Pancreas (tissue), 10 donors: ENCODE measurements around the gene SNCB. TPM values are rescaled to one million over a fixed set of nuclear protein-coding genes. Genes with fewer than 3 reads are reported as not detected.
"Not testable (repeated sequence)": the region's sequence is repeated elsewhere in the genome, so short reads cannot be mapped to it uniquely, and the experiment has no call there.

Experiments used
- ATAC-seq, 4 donors: fragments of 200-7000 bp; cut with Tn5 transposase; one replicate each; pipeline versions ENCODE4 v1.8.0 to v1.9.1; 2020; ENCODE audit warnings: mild to moderate bottlenecking in 4 of 4, moderate library complexity in 4 of 4
- DNase-seq, 6 donors: peaks; one replicate each; pipeline ENCODE4 v3.0.0-alpha.2; 2020
- FAIRE-seq: peaks from 2 replicates; lab custom pipeline; 2012; peaks lifted over from hg19 to GRCh38; lab: Jason Lieb, UNC
- H3K27ac ChIP-seq, 4 donors: fragments of 200-600 bp; sonication (generic); 1 replicate in 3 of 4; 2 replicates in 1 of 4; pipeline versions ENCODE4 v1.5.0 to v1.8.0; 2020
- H3K27me3 ChIP-seq, 4 donors: fragments of 200-600 bp; one replicate each; pipeline ENCODE4 v1.8.0; 2021
- H3K36me3 ChIP-seq, 3 donors: fragments of 200-600 bp; sonication (generic) in 1 of 3; one replicate each; pipeline versions ENCODE4 v1.5.0 to v1.8.0; 2020 to 2021
- H3K4me1 ChIP-seq, 3 donors: fragments of 200-600 bp; one replicate each; pipeline ENCODE4 v1.8.0; 2021
- H3K4me3 ChIP-seq, 4 donors: fragments of 200-600 bp; sonication (generic) in 2 of 4; one replicate each; pipeline versions ENCODE4 v1.5.0 to v1.8.0; 2020 to 2021
- H3K9me3 ChIP-seq, 4 donors: fragments of 200-600 bp; one replicate each; pipeline ENCODE4 v1.8.0; 2021
- WGBS, 2 donors: extraction: QIAGEN DNeasy Blood & Tissue Kit; methylation state at CpG; one replicate each; pipeline ENCODE4 v1.1.7; 2013; 5-methylcytosine and 5-hydroxymethylcytosine counted together
- intact Hi-C, 3 donors: fragments of 100-400 bp; cut with DNase I; formaldehyde crosslinking; loops; one replicate each; pipeline versions ENCODE4 v1.11.1 to v1.14.2; 2022
- polyA plus RNA-seq, 2 donors: library from polyadenylated mRNA; stranded (reverse); fragments of 200-250 nt; gene quantifications; one replicate each; pipeline ENCODE4 v1.2.3, GENCODE V29; 2013
- total RNA-seq, 6 donors: library from RNA; stranded (reverse); fragmentation: NEBNext Ultra II Directional in 4 of 6; extraction: Animal tissue kit (Norgen Biotek cat#: 25700) in 4 of 6; gene quantifications; one replicate each; pipeline versions ENCODE4 v1.2.1 to v1.2.4, GENCODE V29; 2021 to 2023
- TF ChIP-seq, protein P1 (sequence below), 4 donors: fragments of 200-600 bp; sonication (generic) in 3 of 4; IDR thresholded peaks; one replicate each; pipeline versions ENCODE4 v1.5.0 to v1.8.0; 2021; ENCODE audit warnings: antibody characterized with exemption in 4 of 4
- donor health status: healthy with polysubstance abuse.
- donor health status: DM: no; HTN: no; CAD: no; lungs with moderate emphysema.
- donor health status: DM: no; HTN: no; CAD: no.
- donor health status: control.
- donor health status: control.
- donor health status: Bipolar disorder and iron deficiency.
- donor health status: DM: yes; HTN: yes; CAD: no.
- donor health status: DM: no; HTN: no; CAD: no.
- donor health status: DM: no; HTN: no; CAD: no.
- donor health status: DM: yes; HTN: yes; CAD: no.

SNCB gene
- total and polyA plus RNA-seq, 8 donors = 0.14 to 6.6 (median 0.40) TPM; not detected in 1

DNA sequence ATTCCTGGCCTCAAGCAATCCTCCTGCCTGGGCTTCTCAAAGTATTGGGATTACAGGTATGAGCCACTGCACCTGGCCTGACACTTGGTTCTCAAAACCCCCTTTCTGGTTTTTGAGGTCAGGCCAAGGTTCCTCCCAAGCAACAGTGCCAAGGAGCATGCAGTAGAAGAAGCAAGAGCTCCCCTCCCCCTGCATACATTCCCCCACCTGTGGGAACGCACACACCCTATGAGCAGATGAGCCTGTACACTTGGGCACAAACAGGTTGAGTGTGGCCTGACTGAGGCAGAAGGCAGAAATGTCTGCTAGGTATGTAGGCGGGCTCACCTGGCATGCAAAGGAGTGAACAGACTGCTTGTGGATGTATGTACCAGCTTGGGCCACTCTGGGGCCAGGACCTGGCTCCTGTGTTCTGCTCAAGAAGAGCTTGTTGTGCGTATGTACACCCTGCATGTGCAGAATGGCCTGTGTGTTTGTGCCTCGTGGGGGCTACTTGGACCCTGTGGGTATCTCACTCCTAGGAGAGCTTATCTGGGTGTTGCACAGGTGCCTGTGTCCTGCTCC lies 22.1 kb downstream of the SNCB start:
- Histone ChIP-seq H3K9me3 (no peaks in the 10 kb centered on the region), H3K4me3 (no peak overlapping the region), H3K27ac (no peak overlapping the region), H3K36me3 (no peaks in the 10 kb centered on the region), H3K4me1 (no peaks in the 10 kb centered on the region), H3K27me3 (no peaks in the 10 kb centered on the region)
- intact Hi-C loops = no loop called here
- no peak for ATAC-seq
- FAIRE-seq = no peak
- DNase-seq = no peak
- TF ChIP-seq, protein P1, sequence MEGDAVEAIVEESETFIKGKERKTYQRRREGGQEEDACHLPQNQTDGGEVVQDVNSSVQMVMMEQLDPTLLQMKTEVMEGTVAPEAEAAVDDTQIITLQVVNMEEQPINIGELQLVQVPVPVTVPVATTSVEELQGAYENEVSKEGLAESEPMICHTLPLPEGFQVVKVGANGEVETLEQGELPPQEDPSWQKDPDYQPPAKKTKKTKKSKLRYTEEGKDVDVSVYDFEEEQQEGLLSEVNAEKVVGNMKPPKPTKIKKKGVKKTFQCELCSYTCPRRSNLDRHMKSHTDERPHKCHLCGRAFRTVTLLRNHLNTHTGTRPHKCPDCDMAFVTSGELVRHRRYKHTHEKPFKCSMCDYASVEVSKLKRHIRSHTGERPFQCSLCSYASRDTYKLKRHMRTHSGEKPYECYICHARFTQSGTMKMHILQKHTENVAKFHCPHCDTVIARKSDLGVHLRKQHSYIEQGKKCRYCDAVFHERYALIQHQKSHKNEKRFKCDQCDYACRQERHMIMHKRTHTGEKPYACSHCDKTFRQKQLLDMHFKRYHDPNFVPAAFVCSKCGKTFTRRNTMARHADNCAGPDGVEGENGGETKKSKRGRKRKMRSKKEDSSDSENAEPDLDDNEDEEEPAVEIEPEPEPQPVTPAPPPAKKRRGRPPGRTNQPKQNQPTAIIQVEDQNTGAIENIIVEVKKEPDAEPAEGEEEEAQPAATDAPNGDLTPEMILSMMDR (IDR thresholded peaks at IDR 0.05) = no peak
- 88 to 91% methylated on average over 4 of the region's 4 CpGs for WGBS, 2 donors

DNA sequence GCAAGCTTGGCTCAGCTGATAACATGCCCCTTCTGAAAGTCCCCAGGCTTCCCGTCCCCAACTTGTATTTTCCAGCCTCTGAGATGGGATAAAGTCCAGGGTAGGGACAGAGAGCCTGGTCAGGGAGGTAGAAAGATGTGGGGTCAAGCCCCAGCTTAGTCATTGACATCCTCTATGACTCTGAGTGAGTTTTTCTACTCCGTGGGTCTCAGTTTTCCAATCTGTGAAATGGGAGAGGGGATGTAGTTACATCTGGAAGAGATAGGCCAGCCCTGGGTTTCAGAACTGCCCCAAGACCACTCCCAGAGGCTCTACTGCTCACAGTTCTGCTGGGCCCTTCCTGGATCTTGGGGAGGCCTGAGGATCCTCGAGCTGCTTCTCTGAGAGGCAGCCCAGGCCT lies 23.5 kb downstream of the SNCB start:
- Histone ChIP-seq H3K9me3 (no peaks in the 10 kb centered on the region), H3K4me1 (no peaks in the 10 kb centered on the region), H3K27me3 (no peaks in the 10 kb centered on the region), H3K4me3 (no peak overlapping the region), H3K36me3 (no peaks in the 10 kb centered on the region), H3K27ac (no peak overlapping the region)
- 81 to 83% methylated on average over 3 of the region's 3 CpGs for WGBS, 2 donors
- intact Hi-C loops = no loop called here
- peak in 1 of 6 donors; percentile 22 for DNase-seq
- no peak for ATAC-seq
- TF ChIP-seq, protein P1 (IDR thresholded peaks at IDR 0.05) = no peak
- FAIRE-seq = no peak

DNA sequence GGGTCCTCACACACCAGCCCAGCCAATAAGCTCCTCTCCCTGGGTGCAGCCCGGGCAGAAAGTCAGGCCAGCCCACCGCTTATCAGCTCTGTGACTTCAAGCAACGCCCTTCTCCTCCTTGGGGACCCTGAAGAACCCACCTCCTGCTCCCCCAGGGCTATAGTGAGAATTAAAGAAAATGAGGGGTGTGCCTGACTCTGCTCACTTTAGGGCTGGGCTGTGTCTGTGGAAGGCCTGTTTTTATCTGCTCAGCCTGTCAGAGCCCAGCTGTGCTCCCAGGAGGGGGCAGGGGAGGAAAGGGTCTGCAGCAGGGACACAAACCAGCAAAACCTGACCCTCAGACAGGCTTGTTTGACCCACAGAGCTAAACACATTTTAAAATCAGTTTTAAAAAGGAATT lies 24.3 kb downstream of the SNCB start:
- 69 to 77% methylated on average over 3 of the region's 3 CpGs for WGBS, 2 donors
- DNase-seq = peak in 1 of 6 donors; percentile 29
- Histone ChIP-seq H3K9me3 (no peaks in the 10 kb centered on the region), H3K27me3 (no peaks in the 10 kb centered on the region), H3K27ac (no peak overlapping the region), H3K4me3 (no peak overlapping the region), H3K4me1 (no peaks in the 10 kb centered on the region), H3K36me3 (no peaks in the 10 kb centered on the region)
- no peak for FAIRE-seq
- intact Hi-C loops = no loop called here
- ATAC-seq = no peak
- TF ChIP-seq, protein P1 (IDR thresholded peaks at IDR 0.05) = no peak

DNA sequence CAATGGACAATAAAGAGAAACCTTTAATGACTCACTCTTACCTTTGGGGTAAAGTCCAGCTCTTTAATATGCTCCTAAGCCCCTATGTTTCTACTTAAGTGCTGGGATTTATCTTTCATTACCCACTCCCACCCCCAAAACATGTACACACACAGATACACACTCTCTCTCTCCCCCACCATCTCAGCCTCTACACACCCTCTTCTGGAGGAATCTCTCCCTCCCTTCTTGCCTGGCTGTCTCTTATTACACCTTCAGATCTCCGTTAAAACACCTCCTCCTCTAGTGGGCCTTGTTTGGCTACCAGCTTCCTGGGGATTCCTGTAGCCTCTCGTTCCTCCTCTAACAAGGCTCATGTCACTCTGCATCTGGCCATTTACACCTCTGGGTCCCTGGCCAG lies 27.2 kb downstream of the SNCB start:
- Histone ChIP-seq H3K27me3 (no peaks in the 10 kb centered on the region), H3K4me1 (no peaks in the 10 kb centered on the region), H3K9me3 (no peaks in the 10 kb centered on the region), H3K27ac (no peak overlapping the region), H3K4me3 (no peak overlapping the region), H3K36me3 (no peaks in the 10 kb centered on the region)
- no peak for ATAC-seq
- TF ChIP-seq, protein P1 (IDR thresholded peaks at IDR 0.05) = no peak
- FAIRE-seq = no peak
- 21 to 22% methylated on average over 2 of the region's 2 CpGs for WGBS, 2 donors
- DNase-seq = no peak
- intact Hi-C loops = no loop called here

DNA sequence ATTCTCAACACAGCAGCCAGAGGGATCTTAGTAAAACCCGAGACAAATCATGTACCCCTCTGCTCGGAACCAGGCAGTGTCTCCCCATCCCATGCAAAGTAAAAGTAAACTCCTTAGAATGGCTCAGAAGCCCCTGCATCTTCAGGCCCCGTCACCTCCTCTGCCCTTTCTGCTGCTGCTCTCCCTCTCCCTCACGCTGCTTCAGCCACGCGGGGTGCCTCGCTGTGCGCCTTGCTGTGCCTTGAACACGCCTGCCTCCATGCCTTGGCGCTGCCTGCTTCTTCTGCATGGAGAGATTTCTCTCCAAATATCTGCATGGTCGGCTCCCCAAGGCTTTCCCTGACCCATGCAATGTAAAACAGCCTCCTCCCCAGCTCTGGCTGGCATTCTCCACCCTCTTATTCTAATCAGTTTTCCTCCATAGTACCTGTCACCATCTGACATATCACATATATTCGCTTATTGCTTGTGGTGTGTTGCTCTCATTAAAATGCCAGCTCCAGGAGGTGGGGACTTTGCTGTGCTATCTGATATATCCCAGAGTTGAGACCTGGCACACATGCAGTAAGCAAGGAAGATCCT lies 28.3 kb downstream of the SNCB start:
- Histone ChIP-seq H3K9me3 (no peaks in the 10 kb centered on the region), H3K4me1 (no peaks in the 10 kb centered on the region), H3K4me3 (no peak overlapping the region), H3K36me3 (no peaks in the 10 kb centered on the region), H3K27ac (no peak overlapping the region), H3K27me3 (no peaks in the 10 kb centered on the region)
- TF ChIP-seq, protein P1 (IDR thresholded peaks at IDR 0.05) = no peak
- FAIRE-seq = no peak
- 58 to 63% methylated on average over 12 of the region's 12 CpGs for WGBS, 2 donors
- no peak for ATAC-seq
- DNase-seq = peak in 1 of 6 donors; percentile 16
- intact Hi-C loops = no loop called here

DNA sequence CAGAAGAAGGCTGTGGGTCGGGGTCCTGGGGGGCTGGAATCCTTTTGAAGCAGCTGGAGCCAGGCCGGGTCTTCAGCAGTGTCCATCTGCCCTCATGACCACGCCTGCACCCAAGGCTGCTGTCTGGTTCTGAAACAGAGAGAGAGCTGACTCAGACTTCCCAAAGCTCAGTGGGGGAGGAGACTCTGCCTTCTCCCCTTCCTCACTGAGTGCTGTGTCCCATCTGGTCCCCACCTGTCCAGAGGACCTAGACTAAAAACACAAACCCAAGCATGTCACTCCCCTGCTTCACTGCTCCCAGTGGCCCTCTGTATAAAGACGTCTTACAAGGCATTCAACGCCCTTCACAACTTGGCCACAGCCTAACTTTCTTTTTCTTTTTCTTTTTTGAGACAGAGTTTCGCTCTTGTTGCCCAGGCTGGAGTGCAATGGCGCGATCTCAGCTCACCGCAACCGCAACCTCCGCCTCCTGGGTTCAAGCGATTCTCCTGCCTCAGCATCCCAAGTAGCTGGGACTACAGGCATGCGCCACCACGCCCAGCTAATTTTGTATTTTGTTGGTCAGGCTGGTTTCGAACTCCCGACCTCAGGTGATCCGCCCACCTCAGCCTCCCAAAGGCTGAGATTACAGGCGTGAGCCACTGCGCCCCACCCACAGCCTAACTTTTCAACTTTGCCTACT lies 30.4 kb downstream of the SNCB start:
- intact Hi-C loops, H3K4me1 ChIP-seq, H3K27me3 ChIP-seq, H3K27ac ChIP-seq, DNase-seq, H3K9me3 ChIP-seq, ATAC-seq, FAIRE-seq, H3K36me3 ChIP-seq, H3K4me3 ChIP-seq: not testable (repeated sequence)
- 82 to 92% methylated on average over 18 to 19 of the region's 19 CpGs for WGBS, 2 donors
